ENCODE results near the gene SLC7A4.
A peak's percentile ranks its signal among the peaks of the same experiment; 100 is the strongest.
"Not testable (repeated sequence)": the region's sequence is repeated elsewhere in the genome, so short reads cannot be mapped to it uniquely, and the experiment has no call there.

The SLC7A4 gene

GRCh38 chr22:21022955-21023614, 9.3 kb downstream of the SLC7A4 start:
- DNase-seq (ENCODE audit: low read depth, low spot score) = no peak

- no peak for DNase-seq (ENCODE audit: low read depth, low spot score)
Observed at GRCh38 chr22:21022507-21022906, 9.9 kb downstream of the SLC7A4 start.

- no peak for DNase-seq (ENCODE audit: low read depth, low spot score)
Observed at GRCh38 chr22:21020802-21021429, 11.4 kb downstream of the SLC7A4 start.

DNA sequence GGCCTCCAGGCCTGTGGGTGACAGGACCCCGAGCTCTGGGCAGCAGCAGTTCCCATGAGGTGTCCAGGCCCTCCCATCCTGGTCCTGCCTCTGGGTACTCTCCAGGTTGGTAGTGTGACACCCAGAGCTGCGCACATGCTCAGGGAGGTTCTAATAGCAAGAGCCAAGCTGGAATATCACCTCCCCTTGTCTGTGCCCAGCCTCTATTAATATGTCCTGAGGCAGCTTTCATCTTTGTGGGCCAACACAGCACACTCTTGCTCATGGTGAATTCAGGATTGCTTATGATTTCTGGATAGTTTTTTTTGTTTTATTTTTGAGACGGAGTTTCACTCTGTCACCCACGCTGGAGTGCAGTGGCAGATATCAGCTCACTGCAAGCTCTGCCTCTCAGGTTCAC, 14.0 kb downstream of the SLC7A4 start:
- DNase-seq (ENCODE audit: low read depth, low spot score) = no peak

- DNase-seq (ENCODE audit: low read depth, low spot score) = no peak
Observed at GRCh38 chr22:21016644-21017420, 15.5 kb downstream of the SLC7A4 start.

DNA sequence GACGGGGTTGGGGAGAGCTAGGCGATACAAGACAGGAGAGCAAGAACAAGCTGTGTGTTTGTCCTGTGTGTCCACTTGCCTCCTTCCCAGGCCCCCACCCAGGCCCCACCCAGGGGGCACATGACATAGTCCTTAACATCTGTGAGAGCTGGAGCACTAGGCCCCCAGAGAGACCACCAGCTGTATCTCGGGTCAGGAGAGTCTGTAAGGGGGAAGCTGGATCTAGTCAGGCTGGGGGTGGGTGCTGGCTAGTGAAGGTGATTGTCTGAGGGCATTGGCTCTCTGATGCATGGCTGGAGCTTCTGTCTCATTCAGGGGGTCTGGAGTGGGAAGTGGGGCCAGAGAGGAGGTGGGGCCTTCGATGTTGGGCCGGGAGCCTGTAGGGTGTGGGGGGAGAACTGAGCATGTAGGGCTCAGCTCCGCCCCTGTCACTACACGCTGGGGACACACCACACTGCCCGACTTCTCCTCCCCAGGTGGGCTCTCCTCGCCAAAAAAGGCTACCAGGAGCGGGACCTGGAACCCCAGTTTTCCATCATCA, 16.8 kb downstream of the SLC7A4 start:
- no peak for DNase-seq (ENCODE audit: low read depth, low spot score)

GRCh38 chr22:21014726-21015465, 17.5 kb downstream of the SLC7A4 start, which contains the start of gene P2RX6:
Gene P2RX6 (plus strand): TSS chr22:21015165. CDS start chr22:21015175, 10 bp downstream.
- DNase-seq (ENCODE audit: low read depth, low spot score) = no peak

- DNase-seq (ENCODE audit: low read depth, low spot score) = no peak
Observed at GRCh38 chr22:21014202-21014725, 18.1 kb downstream of the SLC7A4 start.

GRCh38 chr22:21013657-21014201, 18.6 kb downstream of the SLC7A4 start:
- no peak for DNase-seq (ENCODE audit: low read depth, low spot score)

GRCh38 chr22:21012446-21013407, 19.6 kb downstream of the SLC7A4 start:
- no peak for DNase-seq (ENCODE audit: low read depth, low spot score)

DNA sequence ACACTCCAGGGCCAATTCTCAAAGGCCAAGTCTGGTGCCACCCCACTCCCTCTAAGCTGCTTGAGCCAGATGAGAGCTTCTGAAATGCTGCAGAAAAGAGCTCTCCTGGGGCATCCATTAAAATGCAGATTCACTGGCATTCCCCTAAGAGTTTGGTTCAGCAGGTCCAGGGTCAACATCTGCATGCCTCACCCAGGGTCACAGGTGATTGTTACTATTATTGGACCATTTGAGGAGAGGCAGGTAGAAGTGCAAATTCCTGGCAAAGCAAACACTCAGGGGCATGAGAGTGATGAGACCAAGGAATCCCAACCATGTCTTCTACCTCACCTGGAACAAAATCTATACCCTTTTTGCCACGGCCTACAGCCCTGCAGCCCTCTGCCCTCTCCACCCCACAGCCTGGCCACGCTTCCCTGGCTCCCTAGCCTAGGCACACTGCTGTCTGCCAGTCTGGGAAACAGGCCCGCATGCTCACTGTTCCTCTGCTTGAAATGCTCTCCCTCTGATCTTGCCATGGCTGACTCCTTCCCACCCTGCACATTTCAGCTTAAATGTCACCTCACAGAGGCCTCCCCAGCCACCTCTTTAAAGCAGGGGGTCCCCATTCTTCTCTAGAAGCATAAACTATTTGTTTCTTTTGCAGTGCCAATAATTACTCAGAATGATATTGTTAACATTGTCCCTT, 21.8 kb downstream of the SLC7A4 start:
- DNase-seq (ENCODE audit: low read depth, low spot score) = no peak

GRCh38 chr22:21009638-21010425, 22.5 kb downstream of the SLC7A4 start:
- DNase-seq (ENCODE audit: low read depth, low spot score) = no peak

GRCh38 chr22:21009208-21009607, 23.2 kb downstream of the SLC7A4 start:
- DNase-seq (ENCODE audit: low read depth, low spot score) = not testable (repeated sequence)

GRCh38 chr22:21003782-21004181, 28.6 kb downstream of the SLC7A4 start:
- DNase-seq (ENCODE audit: low read depth, low spot score) = no peak

DNA sequence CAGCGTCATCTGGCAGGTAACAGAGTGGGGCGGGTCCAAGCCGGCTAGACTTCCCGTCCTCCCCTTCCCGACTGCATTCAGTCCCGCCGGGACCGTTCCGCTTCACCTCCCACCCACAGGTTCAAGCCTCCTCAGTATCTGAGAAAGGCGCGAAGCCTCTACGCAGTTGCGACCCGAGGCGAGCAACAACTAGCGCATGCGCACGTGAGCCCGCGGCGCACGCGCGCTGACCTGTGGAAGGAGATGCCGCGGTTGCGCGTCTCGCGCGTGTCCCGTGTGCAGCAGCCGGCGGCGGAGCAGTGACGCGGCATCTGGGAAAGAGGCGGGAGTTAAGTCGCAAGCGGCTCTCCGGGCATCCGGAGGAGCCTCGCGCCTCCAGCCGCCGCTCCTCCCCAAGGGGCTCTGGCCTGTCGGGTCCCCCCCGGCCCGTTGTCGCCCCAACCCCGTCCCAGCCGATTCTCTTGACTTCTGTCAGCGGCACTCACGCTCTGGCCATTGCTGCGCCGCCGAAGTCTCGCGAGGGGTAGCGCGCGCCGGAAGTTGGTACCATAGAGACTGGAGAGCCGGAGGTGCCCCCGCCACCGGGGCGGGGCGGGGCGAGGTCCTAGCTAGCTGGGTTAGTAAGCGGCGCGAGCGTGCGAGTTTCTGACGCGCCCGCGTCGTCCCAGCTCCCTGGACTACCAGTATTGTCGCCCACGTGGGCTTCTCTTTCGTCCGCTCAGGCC, 30.6 kb downstream of the SLC7A4 start, which contains the start of gene THAP7:
THAP7 (minus strand) TSS at position 518 of the 725 bp plus-strand sequence; CDS start at position 311, 207 bp downstream.
- peak; percentile 87 for DNase-seq (ENCODE audit: low read depth, low spot score)

GRCh38 chr22:21000987-21001600, 31.3 kb downstream of the SLC7A4 start:
- no peak for DNase-seq (ENCODE audit: low read depth, low spot score)
